GM10248 (cell line): ENCODE data around the gene SLC1A5.
"Not testable (repeated sequence)": the region's sequence is repeated elsewhere in the genome, so short reads cannot be mapped to it uniquely, and the experiment has no call there.

Experiments
- CTCF ChIA-PET: fragments of 300-600 bp; sonication (Branson Sonifier 250); formaldehyde crosslinking; extraction: SDS; loops from one replicate; lab custom pipeline; 2021; ENCODE audit warnings: antibody characterized with exemption; lab: Yijun Ruan, JAX
- POLR2A ChIA-PET: fragments of 350-650 bp; sonication (Branson Sonifier 250); formaldehyde crosslinking; extraction: SDS; loops from one replicate; lab custom pipeline; 2020; ENCODE audit warnings: antibody characterized with exemption; lab: Yijun Ruan, JAX
- DNase-seq: peaks from one replicate; pipeline ENCODE4 v3.0.0; 2012; ENCODE audit errors: extremely low spot score
- CTCF ChIP-seq: IDR thresholded peaks from 2 replicates; pipeline ENCODE4 v1.5.1; 2012; ENCODE audit warnings: mild to moderate bottlenecking, low read depth; ENCODE audit errors: extremely low read depth, missing control alignments, control extremely low read depth

SLC1A5 gene

GRCh38 chr19:46764817-46765291 is 23.5 kb downstream of the SLC1A5 start:
- CTCF ChIA-PET, result interaction anchor here (0.8 to 1.3 kb wide), 5 partner anchors 11 to 61 kb away, joined by 3 to 6 read pairs (median 3); no protein-coding TSS in a partner anchor
- DNase-seq, result no peak
- POLR2A ChIA-PET, result interaction anchor here (0.8 kb wide), 1 partner anchor 126 kb away, joined by 3 read pairs; no protein-coding TSS in a partner anchor
- TF ChIP-seq CTCF, result no peak

DNA sequence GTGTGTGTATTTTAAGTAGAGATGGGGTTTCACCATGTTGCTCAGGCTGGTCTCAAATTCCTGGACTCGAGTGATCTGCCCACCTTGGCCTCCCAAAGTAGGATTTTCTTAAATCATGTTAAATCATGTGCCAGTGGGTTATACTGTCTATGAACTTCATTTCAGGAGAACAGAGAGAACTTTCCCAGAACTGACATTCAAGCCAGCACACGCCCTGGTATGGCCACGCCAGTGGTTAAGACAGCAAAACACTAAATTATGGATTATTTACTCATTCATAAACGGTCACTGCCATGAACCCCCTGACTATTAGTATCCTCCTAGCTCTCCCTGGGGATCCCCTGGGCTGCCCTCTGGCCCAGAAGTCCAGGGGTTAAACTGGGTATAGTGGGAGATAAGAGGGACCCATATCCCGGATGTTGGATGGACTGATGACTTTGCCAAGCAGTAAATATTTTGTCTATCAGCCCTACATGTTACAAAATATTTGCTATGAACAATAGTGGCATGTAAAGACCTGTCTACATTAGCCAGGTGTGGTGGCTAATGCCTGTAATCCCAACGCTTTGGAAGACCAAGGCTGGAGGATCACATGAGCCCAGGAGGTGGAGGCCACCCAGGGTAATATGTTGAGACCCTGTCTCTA is 26.0 kb downstream of the SLC1A5 start:
- no peak for TF ChIP-seq CTCF
- POLR2A ChIA-PET, result no interaction called here
- CTCF ChIA-PET, result interaction anchor here (2.9 kb wide), 1 partner anchor 78 kb away, joined by 9 read pairs; no protein-coding TSS in a partner anchor
- no peak for DNase-seq

DNA sequence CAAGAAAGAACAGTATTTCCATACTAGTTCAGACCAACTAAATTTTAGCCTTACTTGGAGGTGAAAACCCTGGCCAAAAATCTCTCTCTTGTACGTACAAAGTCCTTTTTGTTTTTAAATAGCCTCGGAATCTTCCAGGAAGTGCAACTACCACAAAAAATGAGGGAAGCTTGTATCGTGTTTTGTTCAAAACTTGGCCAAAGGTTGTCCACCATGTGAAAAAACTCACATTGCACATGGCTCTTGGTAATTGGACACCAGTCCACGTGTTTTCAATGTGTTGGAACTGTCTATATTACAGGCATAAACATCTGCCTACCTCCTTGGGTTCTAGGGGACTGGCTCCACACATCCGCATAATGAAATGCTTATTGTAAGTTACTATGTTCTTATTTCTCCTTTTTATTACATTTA is 27.0 kb downstream of the SLC1A5 start:
- no peak for DNase-seq
- no peak for TF ChIP-seq CTCF
- CTCF ChIA-PET, result interaction anchor here (2.9 kb wide), 1 partner anchor 79 kb away, joined by 9 read pairs; no protein-coding TSS in a partner anchor
- POLR2A ChIA-PET, result no interaction called here

GRCh38 chr19:46760897-46761296 is 27.5 kb downstream of the SLC1A5 start:
- CTCF ChIA-PET, result interaction anchor here (2.9 kb wide), 1 partner anchor 79 kb away, joined by 9 read pairs; no protein-coding TSS in a partner anchor
- DNase-seq, POLR2A ChIA-PET: not testable (repeated sequence)

GRCh38 chr19:46760363-46760762 is 28.0 kb downstream of the SLC1A5 start:
- no peak for TF ChIP-seq CTCF
- no peak for DNase-seq
- CTCF ChIA-PET, result interaction anchor here (2.9 kb wide), 1 partner anchor 80 kb away, joined by 9 read pairs; no protein-coding TSS in a partner anchor
- POLR2A ChIA-PET, result no interaction called here

GRCh38 chr19:46759817-46760333 is 28.5 kb downstream of the SLC1A5 start:
- DNase-seq, result no peak
- no peak for TF ChIP-seq CTCF
- ChIA-PET CTCF (interaction anchor here (2.9 kb wide), 1 partner anchor 80 kb away, joined by 9 read pairs; no protein-coding TSS in a partner anchor), POLR2A (no interaction called here)

- ChIA-PET POLR2A (no interaction called here), CTCF (interaction anchor here (0.6 to 2.1 kb wide), 3 partner anchors 67 to 81 kb away, joined by 3 to 61 read pairs (median 8); no protein-coding TSS in a partner anchor)
- no peak for TF ChIP-seq CTCF
- no peak for DNase-seq
Measured at GRCh38 chr19:46759206-46759605, 29.2 kb downstream of the SLC1A5 start.
